Osteocyte (in vitro differentiated cells): ENCODE results near the gene COX20. TPM values are rescaled to one million over a fixed set of nuclear protein-coding genes. Genes with fewer than 3 reads are reported as not detected.

Experiments used
- DNase-seq: peaks from one replicate; pipeline ENCODE4 v3.0.0; 2021; ENCODE audit warnings: mixed read lengths; ENCODE audit not compliant: unreplicated experiment; ENCODE audit errors: extremely low spot score
- H3K27ac Mint-ChIP-seq: one replicate; pipeline ENCODE4 v1.8.0; 2021; ENCODE audit warnings: mild to moderate bottlenecking, mixed read lengths; ENCODE audit not compliant: unreplicated experiment
- H3K27me3 Mint-ChIP-seq: one replicate; pipeline ENCODE4 v1.8.0; 2021; ENCODE audit warnings: mixed read lengths; ENCODE audit not compliant: unreplicated experiment
- H3K36me3 Mint-ChIP-seq: one replicate; pipeline ENCODE4 v1.8.0; 2021; ENCODE audit warnings: mixed read lengths; ENCODE audit not compliant: unreplicated experiment
- H3K4me1 Mint-ChIP-seq: one replicate; pipeline ENCODE4 v1.8.0; 2021; ENCODE audit warnings: mixed read lengths; ENCODE audit not compliant: unreplicated experiment
- H3K4me3 Mint-ChIP-seq: one replicate; pipeline ENCODE4 v1.8.0; 2021; ENCODE audit warnings: mild to moderate bottlenecking, moderate library complexity, mixed read lengths; ENCODE audit not compliant: unreplicated experiment
- H3K9me3 Mint-ChIP-seq: one replicate; pipeline ENCODE4 v1.8.0; 2021; ENCODE audit warnings: mixed read lengths; ENCODE audit not compliant: unreplicated experiment
- CTCF ChIP-seq: fragments of 200-600 bp; sonication (generic); IDR thresholded peaks from 2 replicates; pipeline ENCODE4 v1.5.0; 2021; ENCODE audit warnings: antibody characterized with exemption, mild to moderate bottlenecking, moderate library complexity
- long read RNA-seq: library from polyadenylated mRNA; unstranded; transcript quantifications from one replicate; pipeline ENCODE4 v2.0.0, GENCODE V29; 2021
- total RNA-seq: library from RNA; stranded (reverse); gene quantifications from 2 replicates; pipeline ENCODE4 v1.2.1, GENCODE V29; 2021

Gene COX20
- 27.4 and 27.6 TPM in 2 replicates for total RNA-seq
- long read RNA-seq, transcript COX20-202 (3 exons, 1,005 nt), result minor isoform, 36 of 95 reads
- long read RNA-seq, transcript COX20-203 (4 exons, 2,631 nt), result major isoform, 54 of 95 reads
- long read RNA-seq, partial matches to known transcripts, result 1 of 95 reads
- long read RNA-seq, other reads (novel, unspliced or antisense), result 4 of 95 reads

GRCh38 chr1:244835276-244836134 lies at the start of gene COX20:
Gene COX20, plus strand, starts transcription at chr1:244835658. Its CDS starts 57 bp downstream, at chr1:244835715.
- DNase-seq, result peak; percentile 93
- no peak for TF ChIP-seq CTCF
- no peaks in the 10 kb centered on the region for H3K9me3 Mint-ChIP-seq
- H3K27ac Mint-ChIP-seq, result peak within 1 kb of the TSS; percentile 100
- H3K4me3 Mint-ChIP-seq, result peak within 1 kb of the TSS; percentile 81
- peaks cover 49% of the 10 kb centered on the region for H3K4me1 Mint-ChIP-seq
- H3K27me3 Mint-ChIP-seq, result no peaks in the 10 kb centered on the region
- peaks cover 19% of the 10 kb centered on the region for H3K36me3 Mint-ChIP-seq

- Mint-ChIP-seq H3K4me3 (no peak overlapping the region), H3K27me3 (no peaks in the 10 kb centered on the region), H3K27ac (no peak overlapping the region), H3K4me1 (no peaks in the 10 kb centered on the region), H3K36me3 (no peaks in the 10 kb centered on the region), H3K9me3 (no peaks in the 10 kb centered on the region)
- no peak for DNase-seq
- TF ChIP-seq CTCF, result no peak
Measured at GRCh38 chr1:244788493-244789275, 46.8 kb upstream of the COX20 start.

- H3K4me1 Mint-ChIP-seq, result no peaks in the 10 kb centered on the region
- no peak for DNase-seq
- no peak for TF ChIP-seq CTCF
- H3K36me3 Mint-ChIP-seq, result no peaks in the 10 kb centered on the region
- H3K4me3 Mint-ChIP-seq, result no peak overlapping the region
- no peak overlapping the region for H3K27ac Mint-ChIP-seq
- no peaks in the 10 kb centered on the region for H3K9me3 Mint-ChIP-seq
- no peaks in the 10 kb centered on the region for H3K27me3 Mint-ChIP-seq
Measured at GRCh38 chr1:244789276-244789580, 46.2 kb upstream of the COX20 start.

GRCh38 chr1:244789731-244790130 lies 45.7 kb upstream of the COX20 start:
- H3K27ac Mint-ChIP-seq, result no peak overlapping the region

More at GRCh38 chr1:244789731-244790130, 45.7 kb upstream of the COX20 start:
- H3K9me3 Mint-ChIP-seq, result no peaks in the 10 kb centered on the region
- TF ChIP-seq CTCF, result no peak
- H3K36me3 Mint-ChIP-seq, result no peaks in the 10 kb centered on the region
- H3K27me3 Mint-ChIP-seq, result no peaks in the 10 kb centered on the region
- DNase-seq, result no peak
- H3K4me3 Mint-ChIP-seq, result no peak overlapping the region
- no peaks in the 10 kb centered on the region for H3K4me1 Mint-ChIP-seq
